GM12878 (cell line): ENCODE data around the gene RAB36.

Source experiments
- CTCF ChIP-seq, 3 experiments: IDR thresholded peaks in 2 of 3; conservative IDR thresholded peaks in 1 of 3; 2 replicates each; pipeline ENCODE4 v1.5.1; 2011; ENCODE audit warnings: low read depth in 3 of 3, low read length in 3 of 3, mild to moderate bottlenecking in 3 of 3, control low read depth in 2 of 3, moderate library complexity in 2 of 3, inconsistent platforms in 1 of 3, mixed read lengths in 1 of 3; ENCODE audit not compliant: control insufficient read depth in 2 of 3, insufficient read depth in 1 of 3; ENCODE audit errors: extremely low read depth in 1 of 3
- LARP7 ChIP-seq: fragments of 450-650 bp; IDR thresholded peaks from 2 replicates; pipeline ENCODE4 v1.6.1; 2017; ENCODE audit warnings: mild to moderate bottlenecking
- MYC ChIP-seq: IDR thresholded peaks from 2 replicates; pipeline ENCODE4 v1.6.1; 2011; ENCODE audit warnings: mild to moderate bottlenecking, low read length, moderate library complexity, inconsistent platforms; ENCODE audit not compliant: insufficient read depth, insufficient replicate concordance, insufficient read length, severe bottlenecking
- REST ChIP-seq: IDR thresholded peaks from 2 replicates; pipeline ENCODE4 v1.6.1; 2012; ENCODE audit warnings: mild to moderate bottlenecking, low read depth, low read length

- no peak for TF ChIP-seq REST
- TF ChIP-seq CTCF (IDR thresholded peaks at IDR 0.05 in 2 of 3, conservative IDR thresholded peaks at IDR 0.05 in 1 of 3; ENCODE audit: control insufficient read depth in 2 of 3, extremely low read depth in 1 of 3, insufficient read depth in 1 of 3, low read depth in 3 of 3, low read length in 3 of 3): no peak
- no peak for TF ChIP-seq LARP7
- no peak for TF ChIP-seq MYC
Observed at GRCh38 chr22:23204125-23204488, 58.8 kb downstream of the RAB36 start.
